Memory B cell (primary cell): ENCODE data around the gene SNCB.
"Not testable (repeated sequence)": the region's sequence is repeated elsewhere in the genome, so short reads cannot be mapped to it uniquely, and the experiment has no call there.

Experiments used
- ATAC-seq: fragments of 150-1000 bp; cut with Tn5 transposase; 2 replicates; pipeline ENCODE4 v1.10.0; 2021; ENCODE audit warnings: low read depth, mild to moderate bottlenecking, moderate library complexity
- DNase-seq, 2 donors: peaks; one replicate each; pipeline ENCODE4 v3.0.0; 2022; ENCODE audit warnings: low spot score in 2 of 2
- H3K27ac Mint-ChIP-seq: one replicate; pipeline ENCODE4 v1.8.0; 2022; ENCODE audit warnings: mild to moderate bottlenecking, moderate library complexity, mixed read lengths
- H3K27me3 Mint-ChIP-seq: one replicate; pipeline ENCODE4 v1.8.0; 2022; ENCODE audit warnings: mixed read lengths
- H3K36me3 Mint-ChIP-seq: one replicate; pipeline ENCODE4 v1.8.0; 2022; ENCODE audit warnings: mild to moderate bottlenecking, mixed read lengths
- H3K4me1 Mint-ChIP-seq: one replicate; pipeline ENCODE4 v1.8.0; 2022; ENCODE audit warnings: mixed read lengths
- H3K4me3 Mint-ChIP-seq: one replicate; pipeline ENCODE4 v1.8.0; 2022; ENCODE audit warnings: mild to moderate bottlenecking, moderate library complexity, mixed read lengths
- H3K9me3 Mint-ChIP-seq: one replicate; pipeline ENCODE4 v1.8.0; 2022; ENCODE audit warnings: mixed read lengths

Gene SNCB

DNA sequence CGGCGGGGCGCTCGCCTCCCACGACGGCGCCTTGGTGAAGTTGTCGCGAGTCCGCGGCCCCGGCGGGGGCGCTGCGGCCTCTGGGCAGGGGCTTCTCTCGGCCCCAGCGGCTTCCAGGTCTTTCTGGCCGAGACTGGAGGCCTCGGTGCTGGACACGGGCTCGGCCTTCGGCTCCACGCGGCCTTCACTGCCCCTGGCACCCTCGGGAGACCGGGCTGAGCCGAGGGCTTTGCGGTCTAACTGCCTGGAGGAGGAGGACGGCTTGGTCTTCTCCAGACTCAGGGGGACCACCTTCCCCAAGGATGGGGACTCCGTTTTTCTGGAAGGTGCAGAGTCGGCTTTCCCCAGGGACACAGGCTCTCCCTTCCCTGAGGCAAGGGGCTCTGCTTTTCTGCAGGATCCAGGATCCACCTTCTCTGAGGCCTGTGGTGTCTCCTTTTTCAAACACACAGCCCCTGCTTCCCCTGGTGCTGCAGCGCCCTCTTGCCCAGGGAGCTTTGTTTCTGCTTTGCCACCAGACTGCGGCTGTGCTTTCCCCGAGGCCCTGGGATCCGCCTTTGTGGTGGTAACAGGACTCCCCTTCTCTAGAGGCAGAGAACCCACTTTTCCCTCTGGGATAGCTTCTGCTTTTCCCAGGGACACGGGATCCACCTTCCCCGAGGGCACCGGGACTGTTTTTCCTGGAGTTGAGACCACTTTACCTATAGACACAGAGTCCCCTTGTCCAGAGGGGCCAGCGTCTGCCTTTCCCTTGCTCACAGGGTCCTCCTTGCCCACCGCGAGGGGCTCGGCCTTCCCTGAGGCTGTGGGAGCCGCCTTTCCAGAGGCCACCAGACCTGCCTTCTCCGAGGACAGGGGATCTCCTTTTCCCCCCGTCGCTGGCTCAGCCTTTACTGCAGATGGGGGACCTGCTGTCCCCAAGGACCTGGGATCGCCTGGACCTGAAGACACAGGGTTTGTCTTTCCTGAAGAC lies 32.6 kb downstream of the SNCB start:
- H3K27me3 Mint-ChIP-seq: no peaks in the 10 kb centered on the region
- ATAC-seq (no peak), DNase-seq (no peak)
- H3K36me3 Mint-ChIP-seq: no peaks in the 10 kb centered on the region
- H3K27ac Mint-ChIP-seq: no peak overlapping the region
- no peaks in the 10 kb centered on the region for H3K9me3 Mint-ChIP-seq
- peaks cover 6% of the 10 kb centered on the region for H3K4me1 Mint-ChIP-seq
- peak overlapping the region; percentile 55 for H3K4me3 Mint-ChIP-seq

DNA sequence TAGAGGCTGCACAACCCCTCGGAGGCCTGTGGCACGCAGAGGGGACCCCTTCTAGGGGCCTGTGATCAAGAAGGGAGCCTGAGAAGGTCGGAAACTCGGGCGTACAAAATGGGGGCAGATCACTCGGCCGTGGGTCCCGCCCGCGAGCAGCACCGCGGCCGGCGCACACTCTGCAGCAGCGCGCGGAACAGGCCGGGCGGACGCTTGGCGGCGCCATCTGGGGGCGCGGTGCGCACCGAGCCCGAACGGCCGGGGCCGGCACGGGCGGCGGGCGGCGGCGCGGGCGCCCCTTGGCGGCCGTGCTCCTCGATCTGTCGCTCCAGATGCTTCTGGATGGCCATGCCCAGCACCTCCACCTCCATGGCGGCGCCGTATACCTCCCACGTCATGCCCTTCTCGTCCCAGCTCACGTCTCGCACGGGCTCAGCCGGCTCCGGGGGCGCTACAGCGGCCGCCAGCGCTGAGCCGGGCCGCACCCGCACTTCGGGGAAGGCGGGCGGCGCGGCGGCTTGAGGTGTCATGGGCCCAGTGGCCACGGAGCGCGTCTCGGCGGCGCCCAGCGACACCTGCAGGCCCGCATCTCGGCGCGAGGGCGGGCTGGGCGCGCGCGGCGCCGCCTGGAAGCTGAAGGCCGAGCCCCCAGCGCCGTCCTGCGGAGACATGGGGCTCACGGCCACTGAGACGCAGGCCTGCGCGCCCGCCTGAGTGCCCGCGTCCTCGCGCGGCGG lies 33.5 kb downstream of the SNCB start:
- Mint-ChIP-seq H3K27ac (peak overlapping the region; percentile 75), H3K4me3 (peak overlapping the region; percentile 83), H3K9me3 (no peaks in the 10 kb centered on the region), H3K36me3 (no peaks in the 10 kb centered on the region), H3K27me3 (no peaks in the 10 kb centered on the region), H3K4me1 (peaks cover 6% of the 10 kb centered on the region)
- ATAC-seq (peak; percentile 88), DNase-seq (peak in 1 of 2 donors; percentile 50)

DNA sequence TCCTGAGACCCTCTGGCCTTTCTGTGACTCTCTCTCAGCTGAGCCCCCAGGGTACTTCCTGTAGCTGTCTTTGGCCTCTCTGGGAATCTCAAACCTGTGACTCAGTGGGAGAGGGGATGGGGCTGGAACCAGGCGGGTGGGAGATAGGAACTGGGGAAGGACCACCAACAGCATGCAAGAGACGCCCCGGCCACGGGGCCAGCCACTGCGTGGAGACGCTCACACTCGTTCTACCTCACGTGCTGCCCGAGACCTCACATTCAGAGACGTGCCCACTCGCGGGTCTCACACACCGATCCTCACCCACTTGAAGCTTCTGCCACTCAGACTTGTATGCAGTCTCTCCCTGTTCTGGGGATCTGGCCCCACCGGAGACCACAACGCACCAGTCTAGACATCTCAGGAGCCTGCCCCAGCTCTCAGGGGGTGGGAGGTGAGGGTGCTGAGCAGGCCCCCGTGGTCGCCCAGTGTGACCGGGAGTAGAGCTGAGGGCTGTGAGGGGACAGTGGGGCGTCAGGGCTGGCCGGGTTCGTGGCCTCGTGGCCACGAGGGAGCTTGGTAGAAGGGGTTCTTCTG lies 34.2 kb downstream of the SNCB start:
- ATAC-seq (no peak), DNase-seq (no peak)
- peak overlapping the region; percentile 83 for H3K4me3 Mint-ChIP-seq
- no peaks in the 10 kb centered on the region for H3K36me3 Mint-ChIP-seq
- no peaks in the 10 kb centered on the region for H3K27me3 Mint-ChIP-seq
- H3K9me3 Mint-ChIP-seq: no peaks in the 10 kb centered on the region
- peak overlapping the region; percentile 75 for H3K27ac Mint-ChIP-seq
- peaks cover 6% of the 10 kb centered on the region for H3K4me1 Mint-ChIP-seq

DNA sequence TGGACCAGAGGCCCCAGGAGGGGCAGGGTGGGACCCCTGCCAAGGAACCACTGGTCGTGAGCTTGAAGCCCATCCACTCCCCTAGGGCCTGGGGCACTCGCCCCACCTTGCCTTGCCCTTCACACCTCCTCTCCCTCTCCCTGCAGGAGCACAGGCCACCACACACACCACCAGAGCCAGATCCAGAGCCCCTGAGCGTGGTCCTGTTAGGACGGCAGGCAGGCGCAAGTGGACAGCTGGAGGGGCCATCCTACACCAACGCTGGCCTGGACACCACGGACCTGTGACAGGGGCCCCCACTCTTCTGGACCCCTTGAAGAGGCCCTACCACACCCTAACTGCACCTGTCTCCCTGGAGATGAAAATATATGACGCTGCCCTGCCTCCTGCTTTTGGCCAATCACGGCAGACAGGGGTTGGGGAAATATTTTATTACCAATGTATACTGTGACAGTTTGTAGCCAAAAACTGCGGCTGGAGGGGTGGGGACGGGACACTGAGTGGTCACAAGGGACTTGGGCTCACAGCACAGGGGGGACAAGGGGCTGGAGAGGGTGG lies 34.9 kb downstream of the SNCB start:
- H3K4me3 Mint-ChIP-seq: no peak overlapping the region
- H3K36me3 Mint-ChIP-seq: no peaks in the 10 kb centered on the region
- no peak for ATAC-seq

DNA sequence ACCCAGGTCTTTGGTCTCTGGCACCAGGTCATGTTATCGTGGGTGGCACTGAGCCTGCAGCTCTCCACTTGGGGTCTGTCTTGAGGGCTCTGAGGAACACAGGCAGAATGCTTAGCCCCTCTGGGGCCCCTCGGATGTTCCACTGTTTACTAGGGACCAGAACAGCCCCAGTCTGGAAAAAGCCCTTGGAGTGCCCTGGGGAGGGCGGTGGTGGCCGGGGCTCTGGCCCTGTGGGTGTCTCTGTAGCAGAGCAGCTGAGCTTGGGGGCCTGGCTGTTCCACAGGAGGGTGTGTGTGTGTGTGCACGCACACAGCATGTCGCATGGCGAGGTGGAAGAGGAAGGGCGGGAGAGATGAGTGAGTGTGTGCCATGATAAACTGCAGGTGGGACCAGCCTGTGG lies 35.8 kb downstream of the SNCB start:
- Mint-ChIP-seq H3K9me3 (no peaks in the 10 kb centered on the region), H3K36me3 (no peaks in the 10 kb centered on the region), H3K4me3 (peak overlapping the region; percentile 12), H3K27me3 (no peaks in the 10 kb centered on the region), H3K27ac (no peak overlapping the region), H3K4me1 (peaks cover 6% of the 10 kb centered on the region)
- ATAC-seq (no peak), DNase-seq (no peak)

More for the DNA sequence above, 34.9 kb downstream of the SNCB start:
- peaks cover 6% of the 10 kb centered on the region for H3K4me1 Mint-ChIP-seq
- no peak overlapping the region for H3K27ac Mint-ChIP-seq
- no peaks in the 10 kb centered on the region for H3K27me3 Mint-ChIP-seq
- no peak for DNase-seq
- H3K9me3 Mint-ChIP-seq: no peaks in the 10 kb centered on the region

DNA sequence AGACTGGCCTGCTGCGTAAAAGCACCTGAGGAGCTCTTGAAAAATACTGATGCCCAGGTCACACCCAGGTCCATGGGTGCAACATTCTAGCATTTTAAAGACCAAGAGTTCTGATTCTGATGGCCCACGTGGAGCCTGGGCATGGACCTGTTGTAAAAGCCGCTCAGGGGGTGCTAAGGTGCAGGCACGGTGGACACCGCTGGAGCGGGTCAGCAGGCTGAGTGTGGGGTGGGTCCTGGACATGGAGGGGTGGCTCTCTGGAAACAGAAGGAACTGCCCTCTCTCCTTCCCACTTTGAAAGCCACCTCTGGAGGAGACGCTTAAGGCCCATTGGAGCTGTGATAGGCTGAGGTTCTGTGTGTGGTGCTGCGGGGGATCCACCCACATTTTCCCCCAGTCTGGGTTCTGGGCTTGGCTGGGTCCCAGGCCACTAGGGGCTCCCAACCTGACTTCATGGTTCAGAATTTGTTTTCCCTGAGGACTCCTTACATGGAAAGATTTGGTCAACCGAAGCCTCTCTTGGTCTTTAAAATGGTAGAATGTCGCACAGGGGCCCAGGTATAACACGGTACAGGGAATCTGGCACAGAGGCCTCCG lies 37.0 kb downstream of the SNCB start:
- peaks cover 1% of the 10 kb centered on the region for H3K27me3 Mint-ChIP-seq

DNA sequence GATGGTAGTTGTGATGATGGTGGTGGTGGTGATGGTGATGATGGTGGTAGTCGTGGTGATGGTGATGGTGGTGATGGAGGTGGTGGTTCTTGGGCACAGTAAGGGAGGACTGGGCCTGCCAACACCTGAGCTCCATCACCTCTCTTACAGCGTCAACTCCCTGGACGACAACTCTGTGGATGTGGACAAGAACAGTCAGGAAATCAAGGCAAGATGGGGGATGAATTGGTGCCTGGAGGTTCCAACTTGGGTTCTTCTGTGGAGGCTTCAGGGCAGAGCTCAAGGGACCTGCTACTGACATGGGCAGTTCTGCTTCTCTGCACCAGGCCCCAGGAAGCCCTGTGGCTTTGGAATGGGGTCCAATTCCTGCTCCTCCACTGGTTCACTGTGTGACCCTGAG lies 37.8 kb downstream of the SNCB start:
- Mint-ChIP-seq H3K4me1 (peaks cover 6% of the 10 kb centered on the region), H3K4me3 (no peak overlapping the region)

More for the DNA sequence above, 37.0 kb downstream of the SNCB start:
- Mint-ChIP-seq H3K4me1 (peaks cover 6% of the 10 kb centered on the region), H3K27ac (no peak overlapping the region), H3K9me3 (no peaks in the 10 kb centered on the region), H3K4me3 (no peak overlapping the region), H3K36me3 (no peaks in the 10 kb centered on the region)
- ATAC-seq (no peak), DNase-seq (no peak)

DNA sequence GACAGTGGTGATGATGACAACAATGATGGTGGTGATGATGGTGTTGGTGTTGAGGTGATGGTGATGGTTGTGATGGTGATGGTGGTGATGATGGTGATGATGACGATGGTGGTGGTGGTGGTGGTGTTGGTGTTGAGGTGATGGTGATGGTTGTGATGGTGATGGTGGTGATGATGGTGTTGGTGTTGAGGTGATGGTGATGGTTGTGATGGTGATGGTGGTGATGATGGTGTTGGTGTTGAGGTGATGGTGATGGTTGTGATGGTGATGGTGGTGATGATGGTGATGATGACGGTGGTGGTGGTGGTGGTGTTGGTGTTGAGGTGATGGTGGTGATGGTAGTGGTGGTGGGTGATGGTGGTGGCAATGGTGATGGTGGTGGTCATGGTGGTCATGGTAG lies 38.7 kb downstream of the SNCB start:
- not testable (repeated sequence) for H3K27ac Mint-ChIP-seq, H3K4me3 Mint-ChIP-seq, ATAC-seq, H3K9me3 Mint-ChIP-seq, H3K4me1 Mint-ChIP-seq, DNase-seq, H3K36me3 Mint-ChIP-seq, H3K27me3 Mint-ChIP-seq

More for the DNA sequence above, 37.8 kb downstream of the SNCB start:
- Mint-ChIP-seq H3K36me3 (no peaks in the 10 kb centered on the region), H3K9me3 (no peaks in the 10 kb centered on the region), H3K27ac (no peak overlapping the region), H3K27me3 (peaks cover 2% of the 10 kb centered on the region)
- no peak for DNase-seq
- no peak for ATAC-seq

DNA sequence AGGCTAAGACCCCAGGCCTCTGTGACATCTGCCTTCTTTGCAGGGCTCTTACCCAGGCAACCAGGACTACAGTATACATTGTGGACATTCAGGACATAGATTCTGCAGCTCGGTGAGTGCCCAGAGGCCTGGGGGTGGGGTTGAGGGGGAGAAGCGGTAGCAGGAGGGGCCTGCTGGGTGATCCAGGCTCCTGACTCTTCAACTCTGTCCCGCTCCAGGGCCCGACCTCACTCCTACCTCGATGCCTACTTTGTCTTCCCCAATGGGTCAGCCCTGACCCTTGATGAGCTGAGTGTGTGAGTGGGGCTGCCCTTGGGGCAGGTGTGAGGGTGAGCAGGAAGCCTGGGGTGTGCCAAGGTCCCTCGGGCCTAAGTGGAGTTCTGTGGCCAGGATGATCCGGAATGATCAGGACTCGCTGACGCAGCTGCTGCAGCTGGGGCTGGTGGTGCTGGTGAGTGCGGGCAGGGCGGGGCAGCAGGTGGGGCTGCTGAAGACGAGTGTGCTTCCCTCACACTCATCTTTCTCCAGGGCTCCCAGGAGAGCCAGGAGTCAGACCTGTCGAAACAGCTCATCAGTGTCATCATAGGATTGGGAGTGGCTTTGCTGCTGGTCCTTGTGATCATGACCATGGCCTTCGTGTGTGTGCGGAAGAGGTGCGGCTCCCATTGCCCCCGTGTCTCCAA lies 40.2 kb downstream of the SNCB start:
- no peaks in the 10 kb centered on the region for H3K9me3 Mint-ChIP-seq
- H3K27ac Mint-ChIP-seq: no peak overlapping the region
- no peaks in the 10 kb centered on the region for H3K4me1 Mint-ChIP-seq
- DNase-seq: no peak
- no peak overlapping the region for H3K4me3 Mint-ChIP-seq
- no peak for ATAC-seq
- peaks cover 2% of the 10 kb centered on the region for H3K27me3 Mint-ChIP-seq
- H3K36me3 Mint-ChIP-seq: peaks cover 2% of the 10 kb centered on the region

DNA sequence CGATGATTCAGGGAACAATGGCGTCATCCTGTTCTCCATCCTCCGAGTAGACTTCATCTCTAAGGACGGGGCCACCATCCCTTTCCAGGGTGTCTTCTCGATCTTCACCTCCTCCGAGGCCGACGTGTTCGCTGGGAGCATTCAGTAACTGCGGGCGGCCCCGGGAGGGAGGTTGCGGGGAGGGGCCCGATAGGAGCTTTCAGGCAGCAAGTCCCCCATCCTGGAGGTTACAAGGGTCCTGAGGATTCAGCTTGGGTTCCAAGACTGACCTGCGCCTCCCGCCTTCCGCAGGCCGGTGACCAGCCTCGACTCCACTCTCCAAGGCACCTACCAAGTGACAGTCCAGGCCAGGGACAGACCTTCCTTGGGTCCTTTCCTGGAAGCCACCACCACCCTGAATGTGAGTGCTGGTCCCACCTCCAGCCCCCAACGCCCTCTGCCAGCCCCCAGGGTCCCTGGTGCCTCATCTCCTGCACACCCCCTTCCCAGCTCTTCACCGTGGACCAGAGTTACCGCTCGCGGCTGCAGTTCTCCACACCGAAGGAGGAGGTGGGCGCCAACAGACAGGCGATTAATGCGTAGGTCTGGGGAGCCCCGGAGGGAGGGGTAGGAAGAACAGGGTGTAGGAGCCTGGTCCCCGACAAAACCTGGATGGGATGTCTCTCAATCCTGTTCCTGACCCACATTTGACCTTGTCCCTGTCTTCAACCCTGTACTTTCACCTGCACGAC lies 41.1 kb downstream of the SNCB start:
- DNase-seq: no peak
- H3K27me3 Mint-ChIP-seq: peaks cover 2% of the 10 kb centered on the region
- H3K27ac Mint-ChIP-seq: no peak overlapping the region

DNA sequence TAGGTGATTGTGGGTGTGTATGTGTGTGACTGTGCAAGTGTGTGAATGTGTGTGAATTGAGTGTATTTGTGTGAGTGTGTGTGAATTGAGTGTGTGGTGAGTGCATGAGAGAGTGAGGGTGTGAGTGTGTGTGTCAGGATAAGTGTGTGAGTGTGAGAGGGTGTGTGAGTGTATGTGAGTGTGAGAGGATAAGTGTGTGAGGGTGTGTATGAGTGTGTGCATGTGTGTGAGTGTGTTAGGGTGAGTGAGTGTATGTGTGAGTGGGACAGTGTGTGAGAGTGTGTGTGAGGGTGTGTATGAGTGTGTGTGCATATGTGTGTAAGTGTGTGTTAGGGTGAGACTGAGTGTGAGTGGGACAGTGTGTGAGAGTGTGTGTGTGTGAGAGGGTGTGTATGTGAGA lies 42.0 kb downstream of the SNCB start:
- Mint-ChIP-seq H3K4me1 (no peaks in the 10 kb centered on the region), H3K27ac (no peak overlapping the region)
- no peak for ATAC-seq

More for the DNA sequence above, 41.1 kb downstream of the SNCB start:
- no peaks in the 10 kb centered on the region for H3K9me3 Mint-ChIP-seq
- H3K4me3 Mint-ChIP-seq: no peak overlapping the region
- no peaks in the 10 kb centered on the region for H3K4me1 Mint-ChIP-seq
- no peak for ATAC-seq
- peaks cover 2% of the 10 kb centered on the region for H3K36me3 Mint-ChIP-seq

DNA sequence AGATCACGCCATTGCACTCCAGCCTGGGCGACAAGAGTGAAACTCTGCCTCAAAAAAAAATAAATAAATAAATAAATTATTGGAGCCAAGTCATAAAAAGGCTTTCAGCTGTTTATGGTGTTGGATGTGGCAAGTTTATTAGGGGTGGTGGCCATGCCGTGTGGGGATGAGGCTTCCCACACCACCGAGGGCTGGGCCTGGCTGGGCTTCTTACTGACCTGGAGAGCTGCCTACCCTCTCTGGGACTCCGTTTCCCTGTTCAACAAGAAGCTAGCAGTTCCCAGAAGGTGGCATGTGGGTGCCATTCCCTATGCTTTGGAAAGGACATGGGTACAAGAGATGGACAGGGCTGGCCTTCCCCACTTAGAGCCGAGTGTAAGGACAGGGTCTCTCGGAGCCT lies 42.9 kb downstream of the SNCB start:
- Mint-ChIP-seq H3K36me3 (peaks cover 2% of the 10 kb centered on the region), H3K27ac (no peak overlapping the region), H3K27me3 (peaks cover 2% of the 10 kb centered on the region), H3K9me3 (no peaks in the 10 kb centered on the region), H3K4me3 (no peak overlapping the region), H3K4me1 (no peaks in the 10 kb centered on the region)
- DNase-seq (no peak), ATAC-seq (no peak)

More for the DNA sequence above, 42.0 kb downstream of the SNCB start:
- Mint-ChIP-seq H3K4me3 (no peak overlapping the region), H3K9me3 (no peaks in the 10 kb centered on the region), H3K36me3 (peaks cover 2% of the 10 kb centered on the region), H3K27me3 (peaks cover 2% of the 10 kb centered on the region)
- no peak for DNase-seq

DNA sequence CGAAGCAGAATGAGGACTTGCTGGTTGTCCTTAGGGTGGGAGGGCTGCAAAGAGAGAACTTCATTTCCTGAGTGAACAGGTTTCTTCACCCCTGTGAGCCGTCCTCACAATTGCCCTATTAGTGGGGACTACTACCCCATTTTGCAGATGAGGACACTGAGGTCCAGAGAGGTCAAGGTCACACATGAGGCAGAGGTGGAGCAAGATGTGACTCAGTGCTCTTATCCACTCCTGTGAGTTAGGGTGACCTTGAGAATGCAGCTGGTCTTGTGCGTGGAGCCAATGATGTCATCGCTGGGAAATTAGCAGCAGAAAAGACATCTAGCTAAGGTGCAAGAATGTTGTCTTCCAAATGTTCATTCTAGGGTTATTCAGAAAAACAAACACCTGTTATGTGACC lies 47.3 kb downstream of the SNCB start:
- H3K9me3 Mint-ChIP-seq: no peaks in the 10 kb centered on the region
- H3K4me3 Mint-ChIP-seq: no peak overlapping the region
- H3K36me3 Mint-ChIP-seq: peaks cover 2% of the 10 kb centered on the region
- ATAC-seq (no peak), DNase-seq (no peak)
- peaks cover 2% of the 10 kb centered on the region for H3K4me1 Mint-ChIP-seq
- H3K27me3 Mint-ChIP-seq: no peaks in the 10 kb centered on the region
- no peak overlapping the region for H3K27ac Mint-ChIP-seq
